Measurements from ENCODE around the gene RIT1.

DNA sequence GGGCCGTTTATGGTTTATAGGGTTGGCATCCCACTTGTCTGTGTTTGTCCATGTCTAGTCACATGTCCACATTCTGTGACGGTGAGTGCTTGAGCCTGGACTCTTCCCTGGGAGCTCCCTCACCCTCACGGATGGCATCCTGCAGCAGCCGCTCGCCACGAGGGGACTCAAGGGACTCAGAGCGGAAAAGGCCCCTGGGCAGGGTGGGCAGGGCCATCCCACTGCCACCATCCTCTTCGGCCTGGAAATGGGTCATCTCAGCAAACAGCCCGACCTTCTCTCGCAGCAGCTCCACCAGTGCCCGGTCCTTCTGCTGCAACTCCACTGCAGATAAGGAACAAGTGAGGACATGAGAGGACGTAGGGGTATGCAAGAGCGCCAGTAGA is 41.3 kb upstream of the RIT1 start:
- TF ChIP-seq CTCF (IDR thresholded peaks at IDR 0.05) (no peak), POLR2AphosphoS5 (IDR thresholded peaks at IDR 0.05; ENCODE audit: low read depth, low read length) (no peak), REST (IDR thresholded peaks at IDR 0.05; ENCODE audit: insufficient read depth in 1 of 2, low read depth in 2 of 2, low read length in 1 of 2) (no peak)

Data from Panc1 (cell line).